IMR-90 (cell line): ENCODE measurements around the gene TLX1. TPM values are rescaled to one million over a fixed set of nuclear protein-coding genes. Genes with fewer than 3 reads are reported as not detected.

Source experiments
- ATAC-seq: fragments of 200-7000 bp; cut with Tn5 transposase; 2 replicates; pipeline ENCODE4 v1.9.1; 2020; ENCODE audit warnings: low read depth, mild to moderate bottlenecking, moderate library complexity
- BruUV-seq: library from RNA; stranded (reverse); fragments of 400-500 nt; replicated peaks from 2 replicates; lab custom pipeline; 2021; lab: Mats Ljungman, UMichigan
- CTCF ChIA-PET: fragments of 300-600 bp; formaldehyde crosslinking; extraction: SDS; loops from one replicate; lab custom pipeline; 2021; ENCODE audit warnings: antibody characterized with exemption; lab: Yijun Ruan, JAX
- POLR2A ChIA-PET: fragments of 300-600 bp; sonication (Branson Sonifier 250); formaldehyde crosslinking; loops from one replicate; lab custom pipeline; 2022; ENCODE audit warnings: antibody characterized with exemption; ENCODE audit not compliant: unreplicated experiment; lab: Charles Lee
- DNase-seq: peaks from one replicate; pipeline ENCODE4 v3.0.0; 2013
- H2AFZ ChIP-seq: replicated peaks from 2 replicates; pipeline ENCODE3; 2013; ENCODE audit warnings: low read length, mild to moderate bottlenecking; ENCODE audit not compliant: poor library complexity
- H2AK5ac ChIP-seq: 2 replicates; pipeline ENCODE4 v1.6.1; 2013; ENCODE audit warnings: low read depth, low read length, inconsistent platforms
- H2AK9ac ChIP-seq: replicated peaks from 2 replicates; pipeline ENCODE3; 2013; ENCODE audit warnings: mild to moderate bottlenecking, low read depth, low read length, moderate library complexity; ENCODE audit not compliant: poor library complexity
- H2BK120ac ChIP-seq: 2 replicates; pipeline ENCODE4 v1.6.1; 2013; ENCODE audit warnings: low read depth, low read length, inconsistent platforms
- H2BK15ac ChIP-seq: 3 replicates; pipeline ENCODE4 v1.6.1; 2013; ENCODE audit warnings: low read depth, low read length, inconsistent platforms
- H2BK20ac ChIP-seq: 2 replicates; pipeline ENCODE4 v1.6.1; 2013; ENCODE audit warnings: low read depth, mild to moderate bottlenecking, inconsistent platforms, low read length, moderate library complexity
- H2BK5ac ChIP-seq: 2 replicates; pipeline ENCODE4 v1.6.1; 2013; ENCODE audit warnings: mild to moderate bottlenecking, low read depth, low read length, inconsistent platforms; ENCODE audit not compliant: poor library complexity, severe bottlenecking
- H3K14ac ChIP-seq: replicated peaks from 2 replicates; pipeline ENCODE4 v1.6.1; 2013; ENCODE audit warnings: low read depth, low read length, inconsistent platforms
- H3K18ac ChIP-seq: 2 replicates; pipeline ENCODE4 v1.6.1; 2013; ENCODE audit warnings: low read depth, low read length, control low read depth
- H3K23ac ChIP-seq: 2 replicates; pipeline ENCODE4 v1.6.1; 2013; ENCODE audit warnings: low read depth, low read length, inconsistent platforms
- H3K27ac ChIP-seq: 2 replicates; pipeline ENCODE4 v1.5.1; 2013; ENCODE audit warnings: mild to moderate bottlenecking, control low read depth, low read length; ENCODE audit not compliant: insufficient read depth
- H3K27me3 ChIP-seq: 2 replicates; pipeline ENCODE4 v1.6.1; 2013; ENCODE audit warnings: low read length; ENCODE audit not compliant: control insufficient read depth, insufficient read depth
- H3K36me3 ChIP-seq: 2 replicates; pipeline ENCODE4 v1.6.1; 2013; ENCODE audit warnings: low read length, mixed read lengths; ENCODE audit not compliant: control insufficient read depth, insufficient read depth
- H3K4ac ChIP-seq: 2 replicates; pipeline ENCODE4 v1.6.1; 2013; ENCODE audit warnings: low read depth, low read length, inconsistent platforms
- H3K4me1 ChIP-seq: 2 replicates; pipeline ENCODE4 v1.6.1; 2013; ENCODE audit warnings: low read length, mixed read lengths; ENCODE audit not compliant: control insufficient read depth, insufficient read depth
- H3K4me2 ChIP-seq: 2 replicates; pipeline ENCODE4 v1.6.1; 2013; ENCODE audit warnings: low read depth, mild to moderate bottlenecking, control low read depth, low read length, moderate library complexity
- H3K4me3 ChIP-seq: 2 replicates; pipeline ENCODE4 v1.5.1; 2013; ENCODE audit warnings: low read depth, mild to moderate bottlenecking, control low read depth, low read length, moderate library complexity; ENCODE audit not compliant: insufficient read depth
- H3K56ac ChIP-seq: 2 replicates; pipeline ENCODE4 v1.6.1; 2013; ENCODE audit warnings: low read length, inconsistent platforms; ENCODE audit not compliant: insufficient read depth; ENCODE audit errors: extremely low read depth
- H3K79me1 ChIP-seq, 2 experiments: 2 replicates each; pipeline ENCODE4 v1.6.1; 2013; ENCODE audit warnings: low read length in 2 of 2, inconsistent platforms in 1 of 2, low read depth in 1 of 2
- H3K9ac ChIP-seq: 2 replicates; pipeline ENCODE4 v1.6.1; 2013; ENCODE audit warnings: low read depth, low read length, control low read depth
- H3K9me1 ChIP-seq: 2 replicates; pipeline ENCODE4 v1.6.1; 2013; ENCODE audit warnings: low read length, inconsistent platforms; ENCODE audit not compliant: insufficient read depth
- H3K9me3 ChIP-seq: 2 replicates; pipeline ENCODE4 v1.6.1; 2013; ENCODE audit warnings: low read length; ENCODE audit not compliant: control insufficient read depth, insufficient read depth
- H4K20me1 ChIP-seq: 2 replicates; pipeline ENCODE4 v1.6.1; 2013; ENCODE audit warnings: low read length, inconsistent platforms; ENCODE audit not compliant: insufficient read depth
- H4K5ac ChIP-seq: 2 replicates; pipeline ENCODE4 v1.6.1; 2013; ENCODE audit warnings: mild to moderate bottlenecking, low read depth, low read length, control low read depth
- H4K8ac ChIP-seq, 2 experiments: 2 replicates each; pipeline ENCODE4 v1.6.1; 2013; ENCODE audit warnings: low read depth in 2 of 2, low read length in 2 of 2, control low read depth in 1 of 2, inconsistent platforms in 1 of 2
- H4K91ac ChIP-seq: 2 replicates; pipeline ENCODE4 v1.6.1; 2013; ENCODE audit warnings: low read depth, low read length, inconsistent platforms; ENCODE audit not compliant: insufficient read depth
- BHLHE40 ChIP-seq: fragments of 150-350 bp; IDR thresholded peaks from 2 replicates; pipeline ENCODE4 v1.6.1; 2016; ENCODE audit warnings: mild to moderate bottlenecking, low read depth, low read length
- CHD1 ChIP-seq: IDR thresholded peaks from 2 replicates; pipeline ENCODE4 v1.6.1; 2012; ENCODE audit warnings: low read depth, low read length, improper control_type of control experiment
- ELK1 ChIP-seq: fragments of 150-350 bp; IDR thresholded peaks from 2 replicates; pipeline ENCODE4 v1.6.1; 2016; ENCODE audit warnings: low read depth, mild to moderate bottlenecking, low read length, moderate library complexity, borderline replicate concordance
- FOS ChIP-seq: fragments of 150-350 bp; IDR thresholded peaks from 2 replicates; pipeline ENCODE4 v1.6.1; 2016; ENCODE audit warnings: low read depth, low read length
- MAFK ChIP-seq: IDR thresholded peaks from 2 replicates; pipeline ENCODE4 v1.6.1; 2012; ENCODE audit warnings: low read depth, low read length, improper control_type of control experiment
- MAZ ChIP-seq: IDR thresholded peaks from 2 replicates; pipeline ENCODE4 v1.6.1; 2012; ENCODE audit warnings: low read depth, mild to moderate bottlenecking, low read length, improper control_type of control experiment, moderate library complexity, borderline replicate concordance
- RAD21 ChIP-seq: IDR thresholded peaks from 2 replicates; pipeline ENCODE4 v1.6.1; 2012; ENCODE audit warnings: low read length, improper control_type of control experiment
- RCOR1 ChIP-seq: IDR thresholded peaks from 2 replicates; pipeline ENCODE4 v1.6.1; 2012; ENCODE audit warnings: mild to moderate bottlenecking, low read length, improper control_type of control experiment; ENCODE audit not compliant: insufficient replicate concordance
- RFX5 ChIP-seq: IDR thresholded peaks from 2 replicates; pipeline ENCODE4 v1.8.0; 2012; ENCODE audit warnings: low read depth, mild to moderate bottlenecking, low read length, moderate library complexity
- SMC3 ChIP-seq: fragments of 150-350 bp; IDR thresholded peaks from 2 replicates; pipeline ENCODE4 v1.6.1; 2016; ENCODE audit warnings: low read depth, mild to moderate bottlenecking, antibody characterized with exemption, low read length, moderate library complexity
- WGBS, 2 experiments: methylation state at CpG; one replicate each; pipeline versions ENCODE4 v1.1.5 to v1.1.7; 2013; ENCODE audit warnings: missing lambda C conversion rate in 2 of 2; ENCODE audit not compliant: insufficient read length in 1 of 2; ENCODE audit errors: extremely low coverage in 2 of 2; 5-methylcytosine and 5-hydroxymethylcytosine counted together
- dilution Hi-C: fragments of 300-500 bp; cut with HindIII; formaldehyde crosslinking; loops from one replicate; pipeline ENCODE4 v1.14.3; 2018; ENCODE audit warnings: low sequenced_read_pairs; ENCODE audit not compliant: unreplicated experiment
- in situ Hi-C: fragments of 300-500 bp; cut with MboI; formaldehyde crosslinking; loops from 3 replicates; pipeline ENCODE4 v1.14.3; 2019; ENCODE audit warnings: low sequenced_read_pairs, inconsistent platforms, mixed read lengths
- intact Hi-C: fragments of 100-400 bp; cut with micrococcal nuclease; formaldehyde crosslinking; loops from 2 replicates; pipeline ENCODE4 v1.10.0; 2022
- polyA plus RNA-seq, 3 experiments: library from polyadenylated mRNA; depleted of rRNA; stranded (reverse); fragments of >200 nt; gene quantifications; 2 replicates each; pipeline ENCODE4 v1.2.3, GENCODE V29; 2012; ENCODE audit warnings: low replicate concordance in 1 of 3
- total RNA-seq: library from RNA; depleted of rRNA; stranded (reverse); fragments of >200 nt; gene quantifications from 2 replicates; pipeline ENCODE4 v1.2.3, GENCODE V29; 2012
- TF ChIP-seq, protein P1 (sequence below): fragments of 150-350 bp; IDR thresholded peaks from 2 replicates; pipeline ENCODE4 v1.6.1; 2017; ENCODE audit warnings: mild to moderate bottlenecking, antibody characterized with exemption, low read length, low read depth

The TLX1 gene
- total and polyA plus RNA-seq, 2 of the 4 experiments (the other 2 are of a cell fraction), result not detected

DNA sequence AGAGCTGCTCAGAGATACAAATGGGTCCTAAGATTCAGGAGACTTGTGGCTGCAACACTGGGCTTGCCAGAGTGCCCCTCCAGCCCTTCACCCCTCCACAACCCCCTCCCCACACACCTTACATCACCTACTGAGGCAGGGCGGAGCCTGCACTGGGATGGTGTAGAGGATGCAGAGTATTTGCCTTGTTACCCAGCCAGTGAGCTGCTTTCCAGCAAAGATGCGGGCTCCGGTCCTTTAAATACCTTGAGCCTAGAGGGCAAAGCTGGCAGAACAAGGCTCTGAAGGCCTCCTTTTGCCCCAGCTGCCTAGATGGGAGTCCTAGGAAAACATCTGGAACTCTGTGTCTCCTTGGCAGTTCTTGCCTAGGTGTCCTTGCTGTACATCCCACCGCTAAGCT lies 34.7 kb upstream of the TLX1 start:
- H3K56ac ChIP-seq, result no peak overlapping the region
- ChIA-PET POLR2A (no interaction called here), CTCF (interaction anchor here (1.8 kb wide), 1 partner anchor 46 kb away, joined by 11 read pairs; no protein-coding TSS in a partner anchor)
- no peak overlapping the region for H3K23ac ChIP-seq
- H3K4me1 ChIP-seq, result 0 out of 2 replicates have a peak, but pooled peaks cover 2% of the 10 kb centered on the region
- H2BK120ac ChIP-seq, result no peak overlapping the region
- DNase-seq (no peak), ATAC-seq (no peak)
- no peak overlapping the region for H2BK5ac ChIP-seq
- no peak overlapping the region for H3K14ac ChIP-seq
- no peaks in the 10 kb centered on the region for H3K36me3 ChIP-seq
- no peak overlapping the region for H3K9ac ChIP-seq
- no peak overlapping the region for H3K4me2 ChIP-seq
- no peaks in the 10 kb centered on the region for H3K79me1 ChIP-seq
- H2AFZ ChIP-seq, result no peak overlapping the region
- no peak overlapping the region for H3K4me3 ChIP-seq
- no peak overlapping the region for H2BK15ac ChIP-seq
- no peak overlapping the region for H4K91ac ChIP-seq
- intact Hi-C loops (no loop called here), dilution Hi-C loops (no loop called here), in situ Hi-C loops (loop anchor here (5.0 kb wide), 1 partner anchor 46 kb away; no protein-coding TSS in a partner anchor)
- BruUV-seq, result no TSS peak
- no peak overlapping the region for H2AK5ac ChIP-seq
- H2BK20ac ChIP-seq, result no peak overlapping the region
- no peak overlapping the region for H4K8ac ChIP-seq
- H3K18ac ChIP-seq, result no peak overlapping the region
- no peak overlapping the region for H2AK9ac ChIP-seq
- H3K4ac ChIP-seq, result no peak overlapping the region
- H4K5ac ChIP-seq, result no peak overlapping the region
- WGBS, 2 experiments, result 68% methylated on average over 3 of the region's 4 CpGs; no CpG with 5 or more reads in 1 of the 2 experiments
- TF ChIP-seq SMC3 (no peak), ELK1 (no peak), RCOR1 (no peak), MAFK (no peak), CHD1 (no peak), FOS (no peak), MAZ (no peak), RAD21 (no peak), RFX5 (no peak), BHLHE40 (no peak)
- TF ChIP-seq, protein P1, sequence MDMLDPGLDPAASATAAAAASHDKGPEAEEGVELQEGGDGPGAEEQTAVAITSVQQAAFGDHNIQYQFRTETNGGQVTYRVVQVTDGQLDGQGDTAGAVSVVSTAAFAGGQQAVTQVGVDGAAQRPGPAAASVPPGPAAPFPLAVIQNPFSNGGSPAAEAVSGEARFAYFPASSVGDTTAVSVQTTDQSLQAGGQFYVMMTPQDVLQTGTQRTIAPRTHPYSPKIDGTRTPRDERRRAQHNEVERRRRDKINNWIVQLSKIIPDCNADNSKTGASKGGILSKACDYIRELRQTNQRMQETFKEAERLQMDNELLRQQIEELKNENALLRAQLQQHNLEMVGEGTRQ, result no peak
- H3K27ac ChIP-seq, result no peak overlapping the region
- H4K20me1 ChIP-seq, result no peaks in the 10 kb centered on the region
- H3K9me3 ChIP-seq, result no peaks in the 10 kb centered on the region
- H3K27me3 ChIP-seq, result peaks cover 76% of the 10 kb centered on the region
- no peaks in the 10 kb centered on the region for H3K9me1 ChIP-seq
